Suppressor macrophage treated with lipopolysaccharide for 1 hour (primary cell): ENCODE measurements around the gene PHKB.
A peak's percentile ranks its signal among the peaks of the same experiment; 100 is the strongest.

Experiments
- DNase-seq, 3 donors: peaks; one replicate each; pipeline ENCODE4 v3.0.0-alpha.2; 2020 to 2022

PHKB gene

DNA sequence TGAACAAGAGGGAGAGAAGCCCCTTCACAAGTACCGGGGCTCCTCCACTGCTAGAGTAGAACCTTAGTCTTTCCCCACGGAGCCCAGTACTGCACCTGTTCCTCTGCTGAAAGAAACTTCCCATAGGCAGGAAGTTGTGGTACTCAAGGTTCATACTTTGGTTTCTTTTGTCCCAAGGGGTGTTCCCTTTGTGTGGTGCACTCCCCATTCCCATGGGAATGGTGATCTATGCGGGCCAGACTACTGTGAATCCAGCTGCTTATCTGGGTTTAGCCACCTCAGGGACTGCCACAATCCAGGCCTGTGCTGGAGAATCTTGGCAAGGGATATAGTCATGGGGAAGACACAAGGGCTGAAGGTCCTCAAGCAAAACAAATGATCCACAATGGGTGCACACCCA lies 110.6 kb downstream of the PHKB start:
- no peak for DNase-seq

DNA sequence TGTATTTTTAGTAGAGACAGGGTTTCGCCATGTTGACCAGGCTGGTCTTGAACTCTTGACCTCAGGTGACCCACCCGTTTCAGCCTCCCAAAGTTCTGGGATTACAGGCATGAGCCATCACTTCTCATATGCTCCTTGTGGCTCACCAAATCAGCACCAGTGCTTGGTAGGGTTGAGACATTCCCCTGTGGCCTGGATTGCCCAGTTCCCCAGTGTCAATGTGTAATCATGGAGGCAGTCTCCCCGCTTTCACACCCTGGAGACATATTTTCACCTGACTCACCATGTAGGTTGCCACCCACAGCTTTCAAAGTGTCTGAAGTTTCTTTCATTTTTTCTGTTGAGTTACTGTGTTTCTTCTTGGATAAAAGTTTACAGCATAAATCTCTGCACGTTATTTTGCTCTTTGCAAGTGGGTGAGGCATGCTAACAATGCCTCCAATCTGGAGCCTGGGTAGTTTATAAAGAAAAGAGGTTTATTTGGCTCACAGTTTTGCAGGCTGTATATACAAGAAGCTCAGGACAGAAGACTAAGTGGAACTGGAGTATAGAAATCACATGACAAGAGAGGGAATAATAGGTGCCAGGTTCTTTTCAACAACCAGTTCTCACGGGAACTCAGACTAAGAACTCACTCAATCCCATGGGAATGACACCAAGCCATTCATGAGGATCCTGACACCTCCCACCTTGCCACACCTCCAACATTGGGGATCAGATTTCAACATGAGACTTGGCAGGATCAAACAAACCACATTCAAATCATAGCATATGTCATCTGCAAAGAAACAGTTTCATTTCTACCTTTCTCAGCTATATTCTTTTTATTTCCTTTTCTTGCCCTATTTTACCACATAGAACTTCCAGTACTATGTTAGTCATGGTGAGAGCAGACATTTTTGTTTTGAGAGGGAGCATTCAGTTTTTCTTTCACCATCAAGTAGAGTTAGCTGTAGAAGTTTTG lies 113.2 kb downstream of the PHKB start:
- DNase-seq, result peak; percentile 45 to 60 (median 58)

DNA sequence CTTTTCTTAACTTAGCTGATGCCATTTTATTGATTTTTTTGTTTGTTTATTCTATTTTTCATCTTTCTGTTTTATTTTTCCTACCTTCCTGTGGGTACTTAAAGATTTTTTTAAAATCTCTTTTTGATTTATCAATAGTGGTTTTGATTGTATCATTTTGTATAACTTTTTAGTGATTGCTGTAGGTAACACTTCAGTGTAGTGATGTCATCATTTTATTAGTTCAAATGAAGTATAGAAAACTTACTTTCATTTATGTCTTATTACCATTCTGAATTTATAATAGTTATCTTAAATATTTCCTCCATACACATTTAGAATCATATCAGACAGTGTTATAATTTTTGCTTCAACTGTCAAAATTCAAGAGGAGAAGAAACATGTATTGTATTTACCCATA lies 115.9 kb downstream of the PHKB start:
- DNase-seq, result no peak

DNA sequence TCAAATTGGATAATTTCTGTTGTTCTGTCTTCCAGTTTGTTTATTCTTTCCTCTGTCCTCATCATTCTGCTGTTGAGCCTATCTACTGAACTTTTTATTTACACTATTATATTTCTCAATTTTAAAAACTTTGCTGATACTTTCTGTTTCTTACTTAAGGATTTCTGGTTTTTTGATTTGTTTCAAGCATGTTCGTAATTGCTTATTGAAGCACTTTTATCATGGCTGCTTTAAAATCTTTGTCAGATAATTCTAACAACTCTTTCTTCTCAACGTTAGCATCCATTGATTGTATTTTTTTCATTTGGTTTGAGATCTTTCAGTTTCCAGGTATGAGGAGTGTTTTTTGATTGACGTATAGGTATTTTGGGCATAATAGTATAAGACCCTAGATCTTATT lies 116.9 kb downstream of the PHKB start:
- DNase-seq, result no peak

DNA sequence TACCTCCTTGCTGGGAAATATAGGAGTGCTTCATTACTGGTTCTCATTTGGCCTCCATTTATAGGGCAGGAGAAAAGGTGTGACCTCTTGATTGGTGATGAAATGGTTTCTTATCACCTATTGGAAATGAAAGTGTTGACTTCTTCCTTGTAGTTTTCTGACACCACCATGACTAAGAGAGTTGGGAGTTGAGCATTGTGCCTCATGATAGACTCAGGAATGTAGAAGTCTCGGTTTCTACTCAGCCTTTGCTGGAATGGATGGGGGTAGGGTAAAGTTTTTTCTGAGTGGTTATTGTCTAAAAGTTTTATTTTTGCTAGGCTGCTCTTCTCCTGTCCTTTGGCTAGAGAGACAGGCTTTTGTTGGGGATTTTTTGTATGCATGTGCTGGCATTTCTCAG lies 117.4 kb downstream of the PHKB start:
- DNase-seq, result no peak

DNA sequence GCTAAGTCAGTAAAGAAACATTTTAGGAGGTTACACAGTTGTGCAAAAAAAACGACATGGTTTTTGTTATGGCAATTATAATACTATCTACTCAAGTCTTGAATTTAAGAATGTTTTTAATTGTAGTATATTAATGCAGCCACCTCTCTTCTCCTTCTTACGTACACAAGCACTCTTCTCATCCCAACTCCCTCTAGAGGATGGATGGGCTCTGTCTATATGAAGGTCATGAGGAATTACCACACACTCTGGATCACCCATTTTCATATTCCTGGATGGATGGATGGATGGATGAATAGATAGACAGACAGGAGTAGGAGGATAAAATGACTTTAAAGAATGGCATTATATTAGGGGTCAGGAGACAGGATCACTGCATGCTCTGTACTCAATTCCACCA lies 120.0 kb downstream of the PHKB start:
- no peak for DNase-seq

DNA sequence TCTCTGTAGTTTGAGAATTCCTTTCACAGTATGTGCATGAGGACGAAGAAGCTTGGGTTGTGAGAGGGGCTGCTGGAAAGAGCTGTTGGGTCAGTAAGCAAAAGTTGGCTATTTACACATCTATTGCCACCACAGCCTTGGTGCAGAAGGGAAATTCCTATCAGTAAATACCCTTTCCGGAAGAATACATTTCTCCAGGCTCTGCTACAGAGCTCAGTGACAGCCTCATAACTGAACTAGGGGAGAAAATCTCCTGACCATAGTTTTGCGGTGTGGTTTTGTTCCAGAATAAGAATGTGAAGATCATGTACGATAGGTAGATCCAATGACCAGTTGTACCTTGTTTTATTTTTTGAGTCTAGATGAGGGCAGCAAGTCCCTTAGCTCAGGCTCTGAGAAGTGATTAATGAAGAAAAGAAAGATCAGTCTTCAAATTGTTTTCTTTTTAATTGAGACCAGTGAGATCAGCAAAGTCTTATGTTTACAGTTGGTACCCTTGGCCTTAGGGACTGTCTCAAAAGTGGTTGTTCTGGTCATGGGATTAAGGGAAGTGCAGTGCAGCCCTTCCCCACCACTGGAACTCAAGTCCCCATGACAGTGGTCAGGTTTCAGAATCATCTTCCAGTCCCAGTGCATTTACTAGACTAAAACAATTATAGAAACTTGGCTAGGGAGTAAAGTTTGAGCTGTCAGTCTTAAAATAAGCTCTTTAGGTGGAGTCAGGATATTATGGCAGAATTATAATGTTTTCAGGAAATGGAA lies 123.5 kb downstream of the PHKB start:
- no peak for DNase-seq

DNA sequence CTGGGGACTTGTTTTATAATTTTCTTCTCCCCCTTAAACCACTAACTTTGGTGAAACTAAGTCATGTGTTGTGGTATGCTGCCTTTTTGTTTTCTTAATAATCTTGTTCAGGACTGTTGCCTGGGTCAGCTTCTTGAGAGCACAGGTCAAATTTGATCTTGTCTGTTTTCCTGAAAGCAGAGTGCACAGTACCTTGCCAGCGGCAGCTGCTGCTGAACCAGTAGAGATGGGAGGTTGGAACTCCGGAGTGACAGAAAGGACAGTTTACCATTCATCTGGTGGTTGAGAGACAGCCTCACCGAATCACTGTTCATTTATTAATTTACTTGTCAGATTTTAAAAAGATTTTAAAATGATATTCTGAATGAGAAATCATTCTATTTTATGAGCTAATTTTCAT lies 125.0 kb downstream of the PHKB start:
- DNase-seq, result no peak

DNA sequence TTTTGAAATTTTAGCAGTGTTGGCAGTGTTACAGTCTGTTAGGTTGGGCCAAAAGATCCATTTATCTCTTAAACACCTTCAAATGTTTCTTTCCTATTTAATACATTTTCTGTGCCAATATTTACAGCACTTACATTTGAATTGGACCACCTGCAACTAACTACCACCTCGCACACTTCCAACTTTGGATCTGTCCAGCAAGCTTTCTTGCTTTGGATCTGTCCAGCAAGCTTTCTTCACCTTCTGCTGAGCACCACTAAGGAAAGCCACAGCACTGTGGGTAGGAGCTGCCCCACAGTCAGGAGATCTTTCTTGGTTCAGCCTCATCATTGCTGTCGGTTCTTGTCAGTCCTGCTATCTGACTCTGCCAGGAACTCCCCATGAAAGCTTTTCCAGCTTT lies 129.3 kb downstream of the PHKB start:
- no peak for DNase-seq

DNA sequence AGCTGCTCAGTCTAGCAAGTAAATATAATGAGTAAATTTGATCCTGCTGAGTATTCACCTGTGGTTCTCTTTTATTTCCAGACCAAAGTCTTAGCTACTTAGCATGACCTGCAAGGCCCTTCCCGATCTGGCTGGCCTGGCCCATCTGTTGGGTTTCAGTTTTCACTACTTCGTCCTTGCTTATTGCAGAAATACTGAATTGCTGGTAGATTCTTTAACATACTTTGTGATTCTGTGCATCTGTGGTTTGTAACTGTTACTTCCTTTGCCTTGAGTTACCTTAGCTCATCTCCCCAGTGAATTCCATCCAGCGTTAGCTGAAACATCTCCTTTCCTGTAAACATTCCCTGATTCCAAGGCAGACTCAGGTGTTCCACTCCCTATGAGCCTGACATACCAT lies 131.1 kb downstream of the PHKB start:
- no peak for DNase-seq

DNA sequence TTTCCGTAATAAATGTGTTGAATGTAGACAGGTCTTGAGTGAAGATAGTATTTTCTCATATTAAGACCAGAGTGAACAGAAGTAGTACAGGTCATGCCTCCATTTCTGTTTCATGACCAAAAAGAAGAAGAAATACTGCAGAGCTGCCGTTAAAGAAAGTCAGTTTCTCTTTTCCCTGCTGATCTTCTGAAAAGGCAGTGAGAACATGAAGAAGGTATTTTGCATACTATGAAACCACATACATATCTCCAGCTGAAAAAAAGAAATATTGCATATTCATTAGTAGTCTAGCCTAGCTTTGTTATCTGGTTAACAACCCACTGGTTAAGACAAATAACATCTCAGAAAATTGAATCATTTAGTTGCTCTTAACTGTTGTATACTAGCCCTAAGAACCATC lies 138.4 kb downstream of the PHKB start:
- DNase-seq, result no peak

DNA sequence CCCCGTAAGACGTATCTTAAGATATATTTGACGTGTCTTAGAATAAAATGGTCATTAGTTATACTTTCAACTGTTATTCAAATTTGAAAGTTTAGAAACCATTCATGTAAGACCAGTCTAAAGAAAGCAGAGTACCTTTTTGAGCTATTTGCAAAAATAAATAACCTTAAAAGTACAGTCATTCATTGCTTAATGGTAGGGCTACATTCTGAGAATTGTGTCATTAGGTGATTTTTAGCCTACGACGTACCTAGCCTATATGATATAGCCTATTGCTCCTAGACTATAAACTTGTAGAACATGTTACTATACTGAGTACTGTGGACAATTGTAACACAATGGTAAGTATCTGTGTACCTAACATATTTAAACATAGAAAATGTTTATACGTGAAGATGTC lies 139.2 kb downstream of the PHKB start:
- no peak for DNase-seq

DNA sequence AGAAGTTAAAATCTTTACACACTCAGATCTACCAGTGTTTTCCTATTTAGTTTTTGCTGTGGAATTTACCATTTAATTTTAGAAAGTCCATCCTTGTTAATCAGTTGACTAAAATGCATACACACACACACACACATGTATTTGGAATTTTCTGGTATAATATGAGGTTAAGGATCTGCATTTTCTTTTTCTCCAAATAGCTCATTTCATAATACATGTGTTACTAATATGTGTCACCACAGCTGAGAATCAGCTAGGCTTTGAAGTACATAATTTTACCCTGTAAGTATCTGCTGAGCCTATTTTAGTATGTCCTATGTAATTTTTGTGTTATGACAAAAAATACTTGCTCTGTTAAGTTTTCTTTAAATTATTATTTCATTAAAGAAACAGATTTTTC lies 143.2 kb downstream of the PHKB start:
- no peak for DNase-seq

DNA sequence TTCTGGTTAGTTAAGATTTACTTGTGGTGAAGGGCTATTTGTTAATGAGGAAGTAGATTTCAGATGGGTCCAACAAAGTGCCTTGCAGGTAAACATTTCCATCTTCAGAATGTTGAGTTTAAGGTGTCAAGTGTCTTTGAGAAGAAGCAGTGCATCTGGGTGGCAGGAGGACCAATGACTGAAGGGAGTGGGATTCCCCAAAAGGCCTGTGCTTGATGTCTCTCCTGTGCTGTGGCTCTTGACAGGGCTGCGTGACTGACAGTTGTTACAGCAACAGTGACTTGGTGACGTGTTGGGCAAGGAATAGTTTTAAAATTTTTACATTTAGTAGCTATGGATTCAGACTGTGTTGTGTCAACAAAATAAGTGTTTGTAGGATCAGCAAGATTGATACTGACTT lies 149.9 kb downstream of the PHKB start:
- no peak for DNase-seq

DNA sequence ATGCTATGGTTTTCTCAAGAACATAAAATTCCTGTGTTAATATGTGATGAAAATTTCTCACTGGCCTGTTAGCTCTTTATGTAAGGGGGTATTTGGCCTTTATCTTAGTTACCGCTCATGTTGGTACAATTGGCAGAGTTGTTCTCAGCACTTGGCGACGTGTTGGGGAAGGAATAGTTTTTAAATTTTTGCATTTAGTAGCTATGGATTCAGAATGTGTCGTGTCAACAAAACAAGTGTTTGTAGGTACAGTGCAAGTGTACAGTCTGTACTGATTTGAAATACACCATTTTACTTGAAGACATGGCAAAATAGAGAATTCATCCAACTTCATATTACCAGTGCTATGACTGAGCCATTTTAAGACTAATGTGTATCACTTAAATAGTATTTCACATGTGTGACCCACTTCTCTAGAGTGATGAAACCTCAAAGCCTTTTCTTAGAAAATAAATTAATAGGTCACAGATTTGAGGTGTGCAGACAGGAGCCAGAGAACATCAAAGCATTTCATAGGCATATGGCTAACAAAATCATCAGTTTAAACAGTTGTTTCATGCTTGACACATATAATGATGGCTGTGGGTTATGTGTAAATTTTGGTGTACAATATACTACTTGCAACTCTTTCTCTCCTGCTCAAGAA lies 150.8 kb downstream of the PHKB start:
- DNase-seq, result no peak

DNA sequence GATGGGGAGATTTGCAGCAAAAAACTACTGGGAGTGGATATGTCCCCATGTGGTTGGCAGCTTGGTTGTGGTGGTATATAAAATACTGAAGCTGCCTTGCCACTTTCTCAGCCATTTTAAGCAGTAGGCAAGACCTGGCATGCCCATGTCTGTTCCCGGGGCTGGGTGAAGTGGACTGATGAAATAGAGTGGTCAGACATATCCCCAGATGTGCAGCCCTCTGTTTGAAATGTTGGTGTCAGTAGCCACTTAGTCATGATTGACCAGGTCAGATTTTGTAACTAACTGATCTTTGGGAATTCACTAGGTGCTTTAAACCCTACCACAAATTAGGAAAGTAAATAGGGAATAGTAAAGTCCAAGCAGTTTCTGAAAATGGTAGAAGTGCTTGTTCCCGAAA lies 151.6 kb downstream of the PHKB start:
- no peak for DNase-seq

DNA sequence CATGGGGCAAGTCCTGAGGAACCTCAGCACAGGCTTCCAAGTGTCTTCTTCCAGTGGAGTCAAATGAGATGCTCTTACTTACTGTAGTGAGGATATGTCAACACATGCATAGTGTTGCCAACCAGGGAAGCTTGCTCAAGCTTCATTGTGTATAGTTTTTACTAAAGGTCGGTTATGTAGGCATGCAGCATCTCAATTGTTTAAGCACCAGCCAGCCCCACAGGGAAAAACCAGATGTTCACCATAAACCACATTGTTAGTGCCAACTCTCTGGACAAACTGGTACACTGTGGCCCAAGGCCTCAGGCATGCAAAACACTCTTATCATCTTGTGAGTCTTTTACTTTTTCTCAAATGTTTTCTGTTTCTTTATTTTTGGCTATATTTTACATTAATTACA lies 152.1 kb downstream of the PHKB start:
- no peak for DNase-seq

DNA sequence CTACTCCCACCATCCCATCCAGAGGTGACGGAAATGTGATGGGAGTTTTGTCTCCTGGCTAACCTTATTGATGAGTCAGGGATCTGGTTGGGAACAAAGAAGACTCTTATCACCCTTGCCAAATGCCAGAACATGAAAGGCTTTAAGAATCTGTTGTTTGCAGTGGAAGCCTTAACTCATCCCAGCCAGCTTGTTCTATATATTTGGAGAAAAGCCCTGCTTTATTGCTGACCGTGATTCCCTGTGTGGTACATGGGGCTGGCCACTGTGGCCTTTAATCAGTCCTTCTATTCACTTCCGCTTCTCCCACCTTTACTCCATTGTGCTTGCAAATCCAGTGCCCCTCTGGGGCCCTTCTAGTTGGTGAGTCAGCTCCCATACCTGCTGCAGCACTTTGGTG lies 156.6 kb downstream of the PHKB start:
- DNase-seq, result no peak

DNA sequence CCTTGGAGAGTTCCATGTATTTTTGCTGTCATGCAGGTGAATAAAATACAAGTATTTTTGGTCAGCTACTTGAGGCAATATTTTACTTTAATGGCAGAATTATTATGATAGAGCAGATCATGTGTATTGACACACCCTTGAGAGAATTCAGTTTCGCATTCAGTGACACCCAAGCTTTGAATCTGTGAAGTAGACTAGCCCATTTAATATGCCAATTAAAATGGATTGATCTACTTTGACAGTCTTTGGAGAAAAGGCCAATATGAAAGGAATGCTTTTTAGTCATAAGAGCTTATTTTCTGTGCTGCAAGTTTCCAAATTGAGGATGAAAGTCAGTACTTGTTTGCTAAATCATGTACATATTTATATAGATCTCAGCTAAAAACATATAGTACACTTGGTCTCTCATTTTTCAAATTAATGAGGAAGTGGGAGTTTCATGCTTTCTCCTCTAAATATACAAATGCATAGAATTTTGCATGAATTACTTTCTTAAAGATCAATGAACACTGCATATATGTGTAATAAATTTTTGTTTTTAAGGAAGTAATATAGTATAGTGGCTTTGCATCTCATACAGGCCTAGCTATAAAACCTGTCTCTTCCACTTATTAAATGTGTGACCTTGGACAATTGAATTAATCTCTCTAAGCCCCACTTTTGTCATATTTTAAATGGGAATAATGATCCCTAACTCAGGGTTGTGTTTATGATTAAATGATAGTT lies 161.5 kb downstream of the PHKB start:
- no peak for DNase-seq

DNA sequence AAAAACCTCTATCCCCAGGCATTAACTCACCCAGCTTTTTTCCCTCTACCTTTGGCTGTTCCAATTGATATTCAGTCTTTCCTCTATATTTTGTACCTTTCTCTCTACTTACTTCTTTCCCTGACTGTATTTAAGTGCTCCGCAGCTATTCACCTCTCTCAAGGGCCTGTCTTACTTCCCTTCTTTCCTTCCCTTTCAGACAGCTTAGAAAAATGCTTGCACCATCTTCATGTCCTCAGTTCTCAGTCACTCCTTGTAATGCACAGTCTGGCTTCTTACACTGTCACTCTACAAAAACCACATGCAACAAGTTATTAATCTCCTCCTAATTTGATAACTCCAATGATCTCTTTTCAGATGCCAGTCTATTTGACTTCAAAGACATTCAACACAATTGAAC lies 163.4 kb downstream of the PHKB start:
- DNase-seq, result peak in 2 of 3 donors; percentile 3 to 9

DNA sequence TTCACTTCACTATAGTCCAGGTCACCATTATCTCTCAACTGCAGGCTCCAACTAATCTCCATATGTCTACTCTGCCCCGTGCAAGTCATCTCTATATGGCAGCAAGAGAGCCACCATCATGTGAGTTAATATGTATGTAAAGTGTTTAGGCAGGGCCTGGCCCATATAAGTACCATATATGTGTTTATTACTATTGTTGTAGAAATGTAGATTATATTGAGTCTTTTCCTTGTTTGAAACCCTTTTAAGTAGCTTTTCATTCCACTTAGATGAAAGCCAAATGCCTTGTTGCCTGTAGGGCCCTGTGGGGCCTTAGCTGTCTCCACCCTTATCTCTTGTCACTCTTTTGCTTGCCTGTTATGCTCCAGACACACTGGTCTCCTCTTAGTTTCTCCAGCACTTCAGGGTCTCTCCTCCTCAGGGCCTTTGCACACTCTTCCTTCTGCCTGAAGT lies 164.0 kb downstream of the PHKB start:
- no peak for DNase-seq

DNA sequence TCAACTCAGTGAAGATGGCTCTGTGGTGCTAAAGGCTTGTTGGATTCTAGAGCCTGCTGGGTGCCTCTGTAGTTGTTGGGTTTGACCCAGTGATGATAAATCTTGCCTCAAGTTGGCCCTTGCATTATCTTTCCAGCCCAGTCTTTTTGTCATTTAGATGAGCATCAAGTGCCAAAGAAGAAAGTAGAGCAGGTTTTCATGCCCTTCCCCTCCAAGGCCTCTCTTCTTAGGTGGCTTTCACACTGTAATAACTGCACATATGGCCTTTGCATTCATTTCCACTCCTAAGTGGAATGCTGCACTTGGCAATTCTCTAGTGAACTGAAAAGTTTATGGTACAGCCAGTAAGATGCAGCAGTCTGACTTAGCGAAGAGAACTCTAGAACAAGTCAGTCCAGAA lies 165.1 kb downstream of the PHKB start:
- DNase-seq, result no peak

DNA sequence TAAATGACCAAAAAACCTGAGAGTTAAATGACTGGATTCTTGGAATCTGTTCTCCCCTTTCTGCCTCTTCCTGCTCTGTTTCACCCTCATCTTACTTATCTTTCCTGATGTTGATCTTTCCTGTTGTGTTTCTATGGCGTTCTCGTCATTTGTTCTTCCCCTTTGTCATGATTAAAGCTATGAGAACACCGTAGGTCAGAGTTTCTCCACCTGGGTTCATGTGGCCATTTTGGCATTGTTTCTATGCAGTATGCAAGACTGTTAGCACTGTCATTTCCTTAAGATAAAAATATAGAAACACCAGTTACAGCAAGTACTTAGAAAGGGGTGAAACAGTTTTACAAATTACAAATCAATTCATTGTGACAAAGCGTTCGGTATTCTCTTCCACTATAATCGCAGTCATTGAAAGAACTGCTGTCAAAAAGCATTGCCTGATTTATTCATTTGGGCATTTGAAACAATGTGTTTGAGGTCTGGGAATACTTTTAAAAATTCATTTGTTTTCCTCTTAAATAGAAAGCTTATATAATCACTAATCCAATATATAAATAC lies 166.0 kb downstream of the PHKB start:
- DNase-seq, result no peak
